HUES64 (cell line): ENCODE data around the gene PRSS27.

Experiments used
- H3K27ac ChIP-seq: 2 replicates; pipeline ENCODE4 v1.7.0; 2013; ENCODE audit warnings: low read depth, low read length, inconsistent platforms
- H3K27me3 ChIP-seq: 2 replicates; pipeline ENCODE4 v1.6.1; 2013; ENCODE audit warnings: mild to moderate bottlenecking, low read length; ENCODE audit not compliant: insufficient read depth
- H3K36me3 ChIP-seq: 2 replicates; pipeline ENCODE4 v1.6.1; 2013; ENCODE audit warnings: mild to moderate bottlenecking, low read length; ENCODE audit not compliant: insufficient read depth
- H3K4me1 ChIP-seq: 2 replicates; pipeline ENCODE4 v1.6.1; 2013; ENCODE audit warnings: mild to moderate bottlenecking, low read length, moderate library complexity; ENCODE audit not compliant: insufficient read depth
- H3K4me3 ChIP-seq: 2 replicates; pipeline ENCODE4 v1.5.1; 2013; ENCODE audit warnings: mild to moderate bottlenecking, low read length, moderate library complexity
- H3K9ac ChIP-seq: 2 replicates; pipeline ENCODE4 v1.6.1; 2013; ENCODE audit warnings: mild to moderate bottlenecking, low read depth, low read length
- H3K9me3 ChIP-seq: 2 replicates; pipeline ENCODE4 v1.6.1; 2013; ENCODE audit warnings: low read depth, low read length; ENCODE audit not compliant: insufficient read depth
- WGBS: fragments of 150-250, 120-280 bp; methylation state at CpG from one replicate; pipeline ENCODE4 v1.1.7; 2013; ENCODE audit warnings: missing lambda C conversion rate; 5-methylcytosine and 5-hydroxymethylcytosine counted together

Gene PRSS27

DNA sequence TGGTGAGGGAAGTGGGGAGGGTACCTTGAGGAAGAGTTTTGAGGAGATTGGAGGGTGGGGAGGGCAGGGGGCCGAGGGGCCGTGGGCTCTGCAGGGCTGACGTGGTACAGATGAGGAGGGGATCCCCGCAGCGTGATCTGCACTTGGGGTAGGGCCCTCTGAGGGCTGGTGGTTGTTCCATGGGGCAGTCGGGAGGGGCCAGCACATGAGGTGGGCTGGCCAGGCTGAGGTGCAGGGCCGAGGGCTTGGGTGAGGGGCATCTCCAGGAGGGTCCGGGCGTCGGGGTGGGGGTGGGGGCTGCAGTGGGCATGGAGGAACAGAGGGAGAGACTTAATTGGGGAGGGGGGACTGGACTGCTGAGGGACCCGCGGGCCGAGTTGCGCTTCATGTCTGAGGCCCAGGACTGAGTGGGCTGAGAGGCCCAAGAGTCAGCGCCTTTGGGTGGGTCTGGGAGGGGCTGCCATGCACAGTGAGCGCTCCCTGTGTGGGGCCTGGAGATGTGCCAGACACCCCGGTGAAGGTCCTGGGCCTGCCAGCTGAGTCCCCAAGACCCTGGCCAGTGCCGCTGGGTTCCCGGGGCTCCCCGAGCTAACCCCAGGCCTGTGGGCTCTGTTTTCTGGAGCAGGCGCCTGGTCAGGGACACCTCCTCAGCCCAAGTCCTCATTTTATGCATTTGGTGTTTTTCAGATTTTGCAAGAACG is 13.3 kb downstream of the PRSS27 start:
- WGBS = 96% methylated on average over 22 of the region's 22 CpGs
- H3K9me3 ChIP-seq = no peaks in the 10 kb centered on the region
- H3K4me1 ChIP-seq = no peaks in the 10 kb centered on the region
- H3K36me3 ChIP-seq = peaks cover 36% of the 10 kb centered on the region
- no peaks in the 10 kb centered on the region for H3K27me3 ChIP-seq
- H3K9ac ChIP-seq = no peak overlapping the region
- no peak overlapping the region for H3K4me3 ChIP-seq
- H3K27ac ChIP-seq = no peak overlapping the region

DNA sequence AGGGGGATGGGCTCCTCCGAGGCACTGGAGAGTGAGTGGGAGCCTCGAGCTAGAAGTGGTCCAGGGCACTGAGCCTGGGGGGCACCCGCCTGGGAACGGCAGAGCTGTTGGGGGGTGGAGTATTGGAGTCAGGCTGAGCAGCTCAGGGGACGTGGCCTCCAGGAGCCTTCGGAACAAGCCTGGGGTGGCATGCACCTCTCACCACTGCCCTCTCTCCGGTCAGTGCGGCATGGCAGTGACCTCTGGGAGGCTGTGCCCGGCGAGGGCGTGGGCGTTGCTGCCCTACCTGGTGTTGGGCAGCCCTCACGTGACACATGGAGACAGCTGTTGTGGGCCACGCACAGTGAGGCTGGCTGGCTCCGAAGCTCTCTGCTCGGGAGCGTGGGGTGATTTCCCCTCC is 13.9 kb downstream of the PRSS27 start:
- Histone ChIP-seq H3K9me3 (no peaks in the 10 kb centered on the region), H3K4me1 (no peaks in the 10 kb centered on the region), H3K36me3 (peaks cover 36% of the 10 kb centered on the region), H3K9ac (no peak overlapping the region), H3K4me3 (no peak overlapping the region), H3K27me3 (no peaks in the 10 kb centered on the region), H3K27ac (no peak overlapping the region)
- 95% methylated on average over 17 of the region's 17 CpGs for WGBS

GRCh38 chr16:2705351-2705750 is 14.7 kb downstream of the PRSS27 start:
- Histone ChIP-seq H3K36me3 (peaks cover 39% of the 10 kb centered on the region), H3K27me3 (no peaks in the 10 kb centered on the region), H3K4me3 (no peak overlapping the region), H3K4me1 (no peaks in the 10 kb centered on the region), H3K27ac (no peak overlapping the region), H3K9ac (no peak overlapping the region), H3K9me3 (no peaks in the 10 kb centered on the region)
- WGBS = 95% methylated on average over 10 of the region's 10 CpGs

- H3K36me3 ChIP-seq = peaks cover 43% of the 10 kb centered on the region
- H3K4me3 ChIP-seq = no peak overlapping the region
- H3K9ac ChIP-seq = no peak overlapping the region
- H3K9me3 ChIP-seq = no peaks in the 10 kb centered on the region
- WGBS = over 99% methylated on average over 14 of the region's 14 CpGs
- H3K4me1 ChIP-seq = no peaks in the 10 kb centered on the region
- no peak overlapping the region for H3K27ac ChIP-seq
- H3K27me3 ChIP-seq = no peaks in the 10 kb centered on the region
Measured at GRCh38 chr16:2704983-2705275, 15.1 kb downstream of the PRSS27 start.

- WGBS = 96% methylated on average over 33 of the region's 33 CpGs
- Histone ChIP-seq H3K9ac (no peak overlapping the region), H3K36me3 (peaks cover 49% of the 10 kb centered on the region), H3K27ac (no peak overlapping the region), H3K4me1 (no peaks in the 10 kb centered on the region), H3K4me3 (no peak overlapping the region), H3K9me3 (no peaks in the 10 kb centered on the region), H3K27me3 (no peaks in the 10 kb centered on the region)
Measured at GRCh38 chr16:2704166-2704982, 15.7 kb downstream of the PRSS27 start.

GRCh38 chr16:2702871-2703745 is 16.9 kb downstream of the PRSS27 start:
- Histone ChIP-seq H3K27ac (no peak overlapping the region), H3K9ac (no peak overlapping the region), H3K27me3 (no peaks in the 10 kb centered on the region), H3K4me3 (no peak overlapping the region), H3K36me3 (peaks cover 52% of the 10 kb centered on the region), H3K9me3 (no peaks in the 10 kb centered on the region), H3K4me1 (no peaks in the 10 kb centered on the region)
- 94% methylated on average over 28 of the region's 28 CpGs for WGBS

DNA sequence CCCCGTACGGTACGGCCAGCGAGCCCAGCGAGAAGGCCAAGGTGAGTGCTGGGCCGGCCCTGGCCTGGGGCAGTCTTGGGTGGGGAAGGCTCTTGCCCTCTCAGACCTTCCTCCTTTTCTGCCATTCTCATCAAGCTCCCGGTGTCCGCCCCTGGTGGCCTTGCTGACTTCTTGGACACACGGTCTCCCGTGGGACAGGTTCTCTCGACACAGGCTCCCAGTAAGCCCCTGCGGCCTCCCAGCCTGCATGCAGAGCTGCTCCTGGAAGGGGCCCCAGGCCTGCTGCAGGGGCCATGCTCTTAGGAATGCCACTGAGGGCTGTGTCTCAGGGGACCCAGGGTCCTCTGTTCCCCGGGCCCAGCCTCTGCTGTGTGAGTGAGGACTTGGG is 17.6 kb downstream of the PRSS27 start:
- H3K27ac ChIP-seq = no peak overlapping the region
- H3K4me1 ChIP-seq = no peaks in the 10 kb centered on the region
- H3K27me3 ChIP-seq = no peaks in the 10 kb centered on the region
- 96% methylated on average over 13 of the region's 13 CpGs for WGBS
- H3K4me3 ChIP-seq = no peak overlapping the region
- H3K9ac ChIP-seq = no peak overlapping the region
- no peaks in the 10 kb centered on the region for H3K9me3 ChIP-seq
- peaks cover 52% of the 10 kb centered on the region for H3K36me3 ChIP-seq

GRCh38 chr16:2701713-2702437 is 18.1 kb downstream of the PRSS27 start:
- H3K27ac ChIP-seq = no peak overlapping the region
- no peaks in the 10 kb centered on the region for H3K9me3 ChIP-seq
- H3K4me3 ChIP-seq = no peak overlapping the region
- H3K27me3 ChIP-seq = no peaks in the 10 kb centered on the region
- H3K36me3 ChIP-seq = peaks cover 51% of the 10 kb centered on the region
- 97% methylated on average over 29 of the region's 29 CpGs for WGBS
- no peaks in the 10 kb centered on the region for H3K4me1 ChIP-seq
- no peak overlapping the region for H3K9ac ChIP-seq

- Histone ChIP-seq H3K27me3 (no peaks in the 10 kb centered on the region), H3K9me3 (no peaks in the 10 kb centered on the region), H3K27ac (no peak overlapping the region), H3K9ac (no peak overlapping the region), H3K4me3 (no peak overlapping the region), H3K36me3 (peaks cover 53% of the 10 kb centered on the region), H3K4me1 (no peaks in the 10 kb centered on the region)
- whole genome bisulfite sequencing = 95% methylated on average over 15 of the region's 15 CpGs
Measured at GRCh38 chr16:2701272-2701671, 18.8 kb downstream of the PRSS27 start.

- Histone ChIP-seq H3K9me3 (no peaks in the 10 kb centered on the region), H3K4me1 (no peaks in the 10 kb centered on the region), H3K4me3 (no peak overlapping the region), H3K9ac (no peak overlapping the region), H3K36me3 (peaks cover 53% of the 10 kb centered on the region), H3K27ac (no peak overlapping the region), H3K27me3 (no peaks in the 10 kb centered on the region)
- WGBS = 94% methylated on average over 13 of the region's 13 CpGs
Measured at GRCh38 chr16:2700786-2701185, 19.2 kb downstream of the PRSS27 start.
